ENCODE results near the gene PACSIN3. TPM values are rescaled to one million over a fixed set of nuclear protein-coding genes. Genes with fewer than 3 reads are reported as not detected.
A peak's percentile ranks its signal among the peaks of the same experiment; 100 is the strongest.

Gene PACSIN3
- 10 to 100 TPM; 16.5 to 39.9 (median 29.6) TPM for total RNA-seq
- polyA plus RNA-seq: 10 to 100 TPM; 28.1 to 31.3 TPM

- ATAC-seq (peak; percentile 69 to 80 (median 76)), DNase-seq (peak in 5 of 6 donors; percentile 63 to 85 (median 79)), FAIRE-seq (no peak)
- no peaks in the 10 kb centered on the region for H3K36me3 ChIP-seq
- intact Hi-C loops (cut with DNase I): no loop called here
- peak in 1 of 4 donors; percentile 8 for TF ChIP-seq CTCF (IDR thresholded peaks at IDR 0.05)
- no peaks in the 10 kb centered on the region for H3K27me3 ChIP-seq
- peaks cover 0 to 14% (median 9%) of the 10 kb centered on the region in 3 donors for H3K4me1 ChIP-seq
- H3K4me3 ChIP-seq: peak within 1 kb of the TSS; percentile 65 to 84 (median 68)
- no peaks in the 10 kb centered on the region for H3K9me3 ChIP-seq
- peak within 1 kb of the TSS; percentile 76 to 86 (median 78) for H3K27ac ChIP-seq
- WGBS, 2 donors: 0% methylated on average over 54 to 80 of the region's 80 CpGs
These were observed at the start of gene PACSIN3 for GRCh38 chr11:47186076-47186699. Gene PACSIN3 (minus strand): TSS chr11:47186434. CDS start chr11:47182727, 3,707 bp downstream.

GRCh38 chr11:47235163-47235562, 48.9 kb upstream of the PACSIN3 start:
- DNase-seq (peak in 1 of 6 donors; percentile 58), FAIRE-seq (no peak), ATAC-seq (no peak)
- peaks cover 0 to 8% (median 6%) of the 10 kb centered on the region in 3 donors for H3K4me1 ChIP-seq
- peaks cover 0 to 16% (median 8%) of the 10 kb centered on the region in 3 donors for H3K36me3 ChIP-seq
- H3K27ac ChIP-seq: peak overlapping the region in 1 of 4 donors; percentile 46
- TF ChIP-seq CTCF (IDR thresholded peaks at IDR 0.05): no peak
- no peaks in the 10 kb centered on the region for H3K27me3 ChIP-seq
- no peaks in the 10 kb centered on the region for H3K9me3 ChIP-seq
- 67 to 79% methylated on average over 12 of the region's 12 CpGs for WGBS, 2 donors
- H3K4me3 ChIP-seq: no peak overlapping the region
- intact Hi-C loops (cut with DNase I): no loop called here

GRCh38 chr11:47234669-47235100, 48.5 kb upstream of the PACSIN3 start:
- peak overlapping the region; percentile 18 to 73 (median 46) for H3K27ac ChIP-seq
- TF ChIP-seq CTCF (IDR thresholded peaks at IDR 0.05): no peak
- no peaks in the 10 kb centered on the region for H3K27me3 ChIP-seq
- H3K4me3 ChIP-seq: peak overlapping the region in 2 of 4 donors; percentile 19 to 43
- no peaks in the 10 kb centered on the region for H3K9me3 ChIP-seq
- peaks cover 0 to 8% (median 6%) of the 10 kb centered on the region in 3 donors for H3K4me1 ChIP-seq
- DNase-seq (peak; percentile 72 to 89 (median 82)), ATAC-seq (peak; percentile 84 to 91 (median 88)), FAIRE-seq (no peak)
- intact Hi-C loops (cut with DNase I): no loop called here
- peaks cover 0 to 11% (median 8%) of the 10 kb centered on the region in 3 donors for H3K36me3 ChIP-seq
- WGBS, 2 donors: 4 to 9% methylated on average over 12 of the region's 12 CpGs

- DNase-seq (no peak), FAIRE-seq (no peak), ATAC-seq (peak; percentile 12 to 75 (median 54))
- Histone ChIP-seq H3K36me3 (peaks cover 0 to 5% (median 3%) of the 10 kb centered on the region in 3 donors), H3K4me1 (peaks cover 0 to 8% (median 6%) of the 10 kb centered on the region in 3 donors), H3K27ac (peak overlapping the region; percentile 18 to 73 (median 46)), H3K27me3 (no peaks in the 10 kb centered on the region), H3K9me3 (no peaks in the 10 kb centered on the region), H3K4me3 (peak overlapping the region in 2 of 4 donors; percentile 19 to 43)
- intact Hi-C loops (cut with DNase I): no loop called here
- WGBS, 2 donors: 14 to 15% methylated on average over 11 of the region's 11 CpGs
- TF ChIP-seq CTCF (IDR thresholded peaks at IDR 0.05): no peak
These were observed 47.9 kb upstream of the PACSIN3 start for GRCh38 chr11:47233989-47234668.
